C4-2B (cell line): ENCODE data around the gene ZNF134.

Experiments used
- H3K27ac ChIP-seq: fragments of 450-650 bp; 2 replicates; pipeline ENCODE4 v1.5.1; 2017
- ZFX ChIP-seq: fragments of 450-650 bp; IDR thresholded peaks from 2 replicates; pipeline ENCODE4 v1.6.1; 2017
- TF ChIP-seq, protein P1 (sequence below): fragments of 450-650 bp; conservative IDR thresholded peaks from 2 replicates; pipeline ENCODE4 v1.5.1; 2017; ENCODE audit warnings: mild to moderate bottlenecking

ZNF134 gene

DNA sequence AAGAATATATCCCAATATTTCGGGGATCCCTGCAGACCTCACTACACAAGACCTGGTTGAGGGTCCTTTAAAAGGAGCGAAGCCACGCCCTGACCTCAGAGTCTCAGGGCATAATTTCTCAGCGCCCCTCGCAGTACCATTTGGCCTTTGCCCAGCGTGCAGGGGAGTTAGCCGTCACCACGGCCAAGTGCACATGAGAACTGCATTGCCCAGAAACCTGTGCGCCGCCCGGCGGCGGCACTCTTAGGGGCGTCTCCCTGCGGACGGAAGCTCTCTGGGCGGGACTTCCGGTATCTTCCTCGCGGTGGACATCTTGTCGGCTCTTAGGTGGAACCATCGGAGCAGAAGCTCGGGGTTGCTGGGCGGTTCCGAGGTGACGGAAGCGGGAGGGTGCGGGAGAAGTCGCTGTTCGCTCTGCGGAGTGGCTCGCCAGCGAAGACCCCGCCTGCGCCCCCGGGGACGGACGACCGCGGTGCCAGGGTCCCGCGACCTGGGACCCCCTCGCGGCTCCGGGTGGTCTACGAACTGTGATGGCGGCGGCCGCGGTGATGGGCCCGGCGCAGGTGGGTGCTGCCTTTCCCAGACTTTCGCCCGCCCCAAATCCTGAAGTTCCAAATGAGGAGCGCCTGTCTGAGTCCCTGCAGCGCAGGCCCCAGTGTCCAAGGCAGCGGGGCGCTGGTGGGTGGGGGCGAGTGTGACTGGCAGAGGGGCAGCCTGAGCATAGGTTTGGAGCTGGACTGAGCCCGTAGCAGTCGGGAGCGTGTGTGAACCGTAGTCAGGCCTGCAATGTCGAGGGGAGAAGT is at the start of gene ZNF134:
ZNF134 (plus strand) TSS at position 302 of the 803 bp plus-strand sequence. CDS start 5,227 bp downstream, outside the sequence.
- TF ChIP-seq ZFX = peak; percentile 48; the same call in 1 of the 2 replicates
- TF ChIP-seq, protein P1, sequence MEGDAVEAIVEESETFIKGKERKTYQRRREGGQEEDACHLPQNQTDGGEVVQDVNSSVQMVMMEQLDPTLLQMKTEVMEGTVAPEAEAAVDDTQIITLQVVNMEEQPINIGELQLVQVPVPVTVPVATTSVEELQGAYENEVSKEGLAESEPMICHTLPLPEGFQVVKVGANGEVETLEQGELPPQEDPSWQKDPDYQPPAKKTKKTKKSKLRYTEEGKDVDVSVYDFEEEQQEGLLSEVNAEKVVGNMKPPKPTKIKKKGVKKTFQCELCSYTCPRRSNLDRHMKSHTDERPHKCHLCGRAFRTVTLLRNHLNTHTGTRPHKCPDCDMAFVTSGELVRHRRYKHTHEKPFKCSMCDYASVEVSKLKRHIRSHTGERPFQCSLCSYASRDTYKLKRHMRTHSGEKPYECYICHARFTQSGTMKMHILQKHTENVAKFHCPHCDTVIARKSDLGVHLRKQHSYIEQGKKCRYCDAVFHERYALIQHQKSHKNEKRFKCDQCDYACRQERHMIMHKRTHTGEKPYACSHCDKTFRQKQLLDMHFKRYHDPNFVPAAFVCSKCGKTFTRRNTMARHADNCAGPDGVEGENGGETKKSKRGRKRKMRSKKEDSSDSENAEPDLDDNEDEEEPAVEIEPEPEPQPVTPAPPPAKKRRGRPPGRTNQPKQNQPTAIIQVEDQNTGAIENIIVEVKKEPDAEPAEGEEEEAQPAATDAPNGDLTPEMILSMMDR = no peak
- peak within 1 kb of the TSS; percentile 73 for H3K27ac ChIP-seq

DNA sequence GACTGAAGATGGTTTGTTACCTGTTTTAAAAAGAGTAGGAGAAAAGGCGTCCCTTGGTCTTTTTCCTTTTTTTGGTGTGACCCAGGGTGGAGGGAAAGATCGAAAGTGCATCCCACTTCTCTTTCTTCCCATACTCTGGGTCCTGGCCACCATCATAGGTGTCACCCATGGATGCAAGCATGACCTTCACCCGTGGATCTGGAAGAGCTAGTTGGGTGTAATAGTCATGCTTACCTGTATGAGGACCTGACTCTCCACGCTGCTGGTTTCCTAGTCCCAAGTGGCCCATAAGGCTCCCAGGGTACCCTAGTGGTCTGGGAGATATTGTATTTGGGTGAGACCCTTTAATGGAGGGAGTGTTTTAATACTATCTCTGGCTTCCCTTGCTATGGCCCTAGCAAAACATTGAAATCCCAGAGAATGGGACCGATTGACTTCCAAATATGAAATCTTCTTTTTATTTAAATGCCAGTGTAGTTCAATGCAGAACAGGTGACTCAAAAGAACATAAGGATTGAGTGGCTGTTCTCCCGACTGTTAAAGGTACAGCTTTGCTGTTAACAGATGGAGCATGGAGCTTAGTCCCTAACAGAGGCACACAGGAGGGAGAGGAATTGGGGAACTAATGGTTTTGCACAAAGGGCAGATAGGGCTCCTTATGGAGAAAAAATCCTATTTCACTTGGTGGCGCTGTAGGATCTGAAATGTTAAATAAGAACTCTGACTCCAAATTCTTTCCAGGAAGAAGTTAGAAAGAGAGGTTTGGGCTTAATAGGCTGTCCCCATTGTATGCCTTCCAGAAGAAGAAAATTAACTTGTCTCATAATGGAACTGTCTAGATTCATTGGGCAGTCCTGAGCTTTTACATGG is 47.4 kb upstream of the ZNF134 start:
- TF ChIP-seq ZFX = no peak
- TF ChIP-seq, protein P1 = no peak
- no peak overlapping the region for H3K27ac ChIP-seq

DNA sequence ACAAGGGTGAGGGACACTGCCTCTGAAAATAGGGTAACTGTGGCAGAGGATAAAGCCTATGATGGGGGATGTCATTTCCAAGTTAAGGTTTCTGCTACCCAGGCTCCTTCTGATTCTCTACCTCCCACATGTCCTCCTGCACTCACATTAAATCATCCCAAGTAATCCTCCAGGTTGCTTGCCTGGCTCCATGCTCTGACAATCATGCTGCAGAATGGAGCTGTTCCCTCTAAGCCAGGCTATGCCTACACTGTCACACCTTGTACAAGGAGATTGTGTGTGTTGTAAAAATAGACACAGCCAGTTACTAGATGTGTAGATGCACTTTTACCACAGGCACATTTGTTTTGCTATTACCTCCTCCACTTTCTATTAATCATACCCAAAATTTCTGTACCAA is 43.3 kb upstream of the ZNF134 start:
- no peak for TF ChIP-seq ZFX
- TF ChIP-seq, protein P1 = no peak
- H3K27ac ChIP-seq = no peak overlapping the region

DNA sequence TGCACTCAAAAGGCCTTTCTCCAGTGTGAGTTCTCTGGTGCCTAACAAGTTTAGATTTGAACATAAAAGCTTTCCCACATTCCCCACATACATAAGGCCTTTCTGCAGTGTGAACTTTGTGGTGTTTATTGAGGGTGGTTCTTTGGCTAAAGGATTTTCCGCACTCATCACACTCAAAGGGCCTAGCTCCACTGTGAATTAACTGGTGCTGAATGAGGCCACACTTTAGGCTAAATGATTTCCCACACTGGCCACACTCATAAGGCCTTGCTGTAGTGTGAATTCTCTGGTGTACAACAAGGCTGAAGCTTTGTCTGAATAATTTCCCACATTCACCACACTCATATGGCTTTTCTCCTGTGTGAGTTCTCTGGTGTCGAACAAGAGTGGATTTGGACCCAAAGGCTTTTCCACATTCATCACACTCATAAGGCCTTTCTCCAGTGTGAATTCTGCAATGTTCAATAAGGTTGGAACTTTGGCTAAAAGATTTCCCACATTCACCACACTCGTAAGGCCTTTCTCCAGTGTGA is 41.6 kb upstream of the ZNF134 start:
- TF ChIP-seq, protein P1 = no peak
- TF ChIP-seq ZFX = no peak
- no peak overlapping the region for H3K27ac ChIP-seq

DNA sequence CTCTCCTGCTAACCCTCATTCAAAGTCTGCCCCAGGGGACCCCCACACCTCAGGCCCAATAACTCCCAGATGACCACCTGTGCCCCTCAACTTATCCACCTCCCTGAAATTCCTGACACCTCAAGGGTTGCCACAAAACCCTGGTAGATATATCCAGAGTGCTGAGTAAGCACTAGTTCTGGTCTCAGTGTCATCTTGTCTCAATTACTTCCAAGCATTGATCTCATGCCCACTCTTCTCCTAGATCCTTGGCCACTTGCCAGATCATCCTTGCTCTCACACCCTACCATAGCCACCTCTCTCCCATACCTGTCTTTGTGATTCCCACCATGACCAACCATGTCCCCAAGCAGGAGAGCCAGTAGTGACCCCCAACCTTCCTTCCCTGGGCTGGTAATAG is 37.4 kb upstream of the ZNF134 start:
- H3K27ac ChIP-seq = no peak overlapping the region
- no peak for TF ChIP-seq ZFX
- TF ChIP-seq, protein P1 = no peak

DNA sequence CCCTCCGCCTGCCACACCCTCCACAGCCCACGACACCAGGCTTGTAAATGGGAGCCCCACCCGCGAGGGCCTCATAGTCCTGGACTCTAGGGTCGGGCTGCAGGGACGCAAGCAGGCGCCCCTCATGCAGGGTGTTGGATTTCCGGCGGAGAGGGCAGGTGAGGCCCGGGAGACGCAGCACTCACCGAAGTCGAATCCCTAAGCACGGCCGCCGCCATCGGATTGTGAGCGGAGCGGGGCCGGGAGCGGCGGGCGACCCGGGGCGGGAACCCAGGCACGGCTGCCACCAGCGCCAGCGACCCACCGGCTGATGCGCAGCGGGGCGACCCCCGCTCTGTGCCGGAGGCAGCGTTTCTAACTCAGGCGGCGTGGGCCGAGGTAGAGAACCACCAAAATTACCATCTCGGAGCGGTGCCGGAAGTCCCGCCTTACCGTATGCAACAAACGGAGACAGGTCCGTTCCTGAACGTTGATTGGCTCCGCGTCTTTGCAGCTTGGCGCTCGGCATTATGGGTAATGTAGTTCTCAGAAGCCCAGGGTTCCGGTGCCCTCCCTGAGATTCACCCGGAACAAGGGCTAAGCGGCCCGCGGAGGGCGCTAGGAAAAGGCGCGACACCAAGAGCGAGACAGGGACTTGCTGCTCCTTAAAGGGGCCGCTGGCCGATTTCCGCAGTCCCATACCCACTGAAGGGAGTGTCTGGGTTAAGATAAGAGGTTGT is 35.4 kb upstream of the ZNF134 start, which contains the start of gene ZNF416:
ZNF416 (minus strand) TSS at position 425 of the 719 bp plus-strand sequence; CDS start at position 218, 207 bp downstream.
- TF ChIP-seq, protein P1 = peak; percentile 26
- TF ChIP-seq ZFX = peak; percentile 59
- H3K27ac ChIP-seq = peak within 1 kb of the TSS; percentile 73
